ENCODE results near the gene NOL11.
"Not testable (repeated sequence)": the region's sequence is repeated elsewhere in the genome, so short reads cannot be mapped to it uniquely, and the experiment has no call there.

The NOL11 gene

DNA sequence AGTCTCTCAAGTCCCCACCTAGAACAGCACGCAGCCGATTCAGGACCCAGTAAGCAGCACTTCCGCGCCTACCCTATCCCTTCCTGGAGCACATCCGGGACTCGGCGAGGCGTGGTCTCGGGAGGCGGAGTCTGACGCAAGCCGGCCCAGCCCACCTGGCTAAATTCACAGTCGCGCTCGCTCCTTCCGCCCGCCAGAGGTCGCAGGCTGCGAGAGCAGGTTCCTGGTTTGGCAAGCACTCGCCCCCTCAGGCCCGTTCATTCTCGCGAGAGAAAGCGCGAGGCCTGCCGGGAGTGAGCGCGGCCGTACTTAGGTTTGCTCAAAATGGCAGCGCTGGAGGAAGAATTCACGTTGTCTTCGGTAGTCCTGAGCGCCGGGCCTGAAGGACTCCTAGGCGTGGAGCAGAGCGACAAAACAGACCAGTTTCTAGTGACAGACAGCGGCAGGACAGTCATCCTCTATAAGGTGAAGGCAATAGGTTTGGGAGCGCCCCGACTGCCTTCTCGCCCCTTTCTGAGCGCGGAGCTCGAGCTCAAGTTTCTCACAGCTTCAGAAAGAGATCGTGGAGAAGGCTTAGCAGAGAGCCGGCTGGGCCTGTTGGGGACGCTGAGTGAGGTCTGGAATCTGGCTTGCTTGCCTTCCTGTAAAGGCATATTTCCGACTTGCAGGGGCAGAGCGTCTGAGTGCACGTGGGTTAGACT, at the start of gene NOL11:
Gene NOL11, plus strand, starts transcription at position 313 of the 701 bp plus-strand sequence. Its CDS starts 12 bp downstream, at position 325.
- DNase-seq = peak; percentile 99

DNA sequence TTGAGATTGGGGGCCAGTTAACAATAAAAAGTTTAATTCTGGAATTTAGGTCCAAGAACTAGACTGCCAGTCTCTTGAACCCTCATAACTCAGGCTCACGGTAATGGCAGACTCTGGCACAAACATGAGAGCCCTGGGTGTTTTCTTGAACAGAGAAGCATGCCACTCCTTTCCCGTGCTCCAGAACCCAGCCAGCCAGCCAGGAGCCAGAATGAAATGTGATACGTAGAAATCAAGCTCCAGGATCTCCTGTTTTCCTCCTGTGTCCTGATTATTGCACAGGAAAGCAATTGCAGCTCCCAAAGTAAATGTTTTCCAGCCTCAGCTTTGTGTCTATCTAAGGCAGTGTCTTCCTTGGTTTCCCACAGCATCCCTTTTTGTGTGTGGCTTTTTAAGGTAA, 46.2 kb upstream of the NOL11 start:
- no peak for DNase-seq

DNA sequence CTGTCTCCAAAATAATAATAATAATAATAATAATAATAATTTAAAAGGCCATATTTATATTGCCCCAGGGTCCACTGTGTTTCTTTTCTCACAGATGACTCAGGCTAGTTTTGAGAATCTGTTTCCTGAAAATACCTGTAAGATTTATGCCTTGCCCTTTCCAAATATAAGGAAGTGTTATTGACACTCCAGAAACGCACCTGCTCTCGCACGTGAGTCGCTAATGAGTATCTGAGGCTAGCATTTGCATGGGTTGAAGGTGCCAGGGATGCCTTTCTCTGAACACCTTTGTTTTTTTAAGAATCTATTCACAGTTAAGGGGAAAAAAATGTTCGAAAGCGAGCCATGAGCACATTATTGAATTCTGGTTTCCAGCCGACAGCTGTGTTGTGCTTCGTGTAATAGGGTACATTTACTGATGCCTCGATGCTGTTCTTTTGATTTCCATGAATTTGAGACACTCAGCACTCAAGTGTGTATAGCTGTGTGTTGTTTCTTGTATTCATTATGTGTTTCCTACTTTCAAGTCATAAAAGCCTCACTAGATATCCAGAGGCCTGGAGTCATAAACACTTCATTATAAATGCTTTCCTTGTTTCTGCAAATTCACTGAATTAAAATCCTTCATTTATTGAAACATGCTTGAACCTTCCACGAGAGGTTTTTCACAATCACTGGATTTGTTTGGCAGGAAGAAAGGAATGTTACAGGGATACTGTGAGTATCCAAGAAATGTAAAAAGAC, 45.0 kb upstream of the NOL11 start:
- DNase-seq = no peak

DNA sequence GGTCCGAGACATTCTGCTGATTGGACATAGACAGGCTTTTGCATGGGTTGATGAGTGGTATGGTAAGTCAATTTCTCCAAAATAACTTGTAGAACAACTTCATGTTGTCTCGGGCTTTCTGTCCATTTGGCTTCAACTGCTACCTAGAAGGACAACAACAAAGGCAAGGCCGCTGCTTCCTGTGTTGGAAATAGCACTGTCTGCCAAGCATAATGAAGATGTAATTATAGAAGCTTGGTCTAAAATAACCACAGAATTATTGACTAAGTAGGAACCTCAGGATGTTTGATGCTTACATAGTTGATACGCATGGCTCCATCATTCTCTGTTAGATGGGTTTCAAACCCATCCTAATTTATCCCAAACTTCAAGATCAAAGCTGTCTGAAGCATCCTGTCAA, 42.3 kb upstream of the NOL11 start:
- DNase-seq = no peak

DNA sequence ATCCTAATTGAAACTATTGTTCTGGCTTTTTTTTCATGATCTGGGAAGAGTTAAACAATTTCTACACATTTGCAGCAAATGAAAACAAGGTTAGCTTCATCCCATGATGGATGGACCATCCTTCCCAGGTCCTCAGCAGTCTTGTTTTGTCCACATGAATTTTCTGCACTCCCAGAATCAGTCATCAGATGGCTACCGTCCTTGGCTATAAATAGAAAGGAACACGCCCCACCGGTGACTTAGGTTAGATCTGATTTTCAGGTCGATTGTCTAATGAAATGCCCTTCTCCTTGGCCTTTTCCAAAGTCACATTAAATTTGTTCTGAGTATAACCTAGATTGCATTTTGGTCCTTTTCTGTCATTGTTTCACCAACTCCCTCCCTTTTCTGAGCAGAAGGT, 41.4 kb upstream of the NOL11 start:
- DNase-seq = no peak

DNA sequence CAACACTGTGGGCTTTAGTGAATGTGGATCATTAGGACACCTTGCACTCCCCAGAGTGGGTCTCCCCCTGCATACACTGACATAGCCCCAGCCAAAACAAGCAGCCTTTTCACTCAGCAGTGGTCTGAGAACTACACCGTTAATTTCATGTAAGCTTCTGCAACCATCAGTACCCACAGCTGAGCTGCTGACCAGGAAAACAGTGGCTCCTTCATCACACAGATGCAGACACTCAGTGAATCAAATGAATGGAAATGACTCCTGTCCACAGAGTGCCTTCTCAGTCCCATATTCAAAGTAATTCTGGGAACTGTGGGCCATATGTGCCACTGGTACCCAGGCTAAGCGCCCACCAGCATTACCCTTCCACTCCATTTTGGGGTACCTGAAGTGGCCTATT, 39.3 kb upstream of the NOL11 start:
- DNase-seq = no peak

DNA sequence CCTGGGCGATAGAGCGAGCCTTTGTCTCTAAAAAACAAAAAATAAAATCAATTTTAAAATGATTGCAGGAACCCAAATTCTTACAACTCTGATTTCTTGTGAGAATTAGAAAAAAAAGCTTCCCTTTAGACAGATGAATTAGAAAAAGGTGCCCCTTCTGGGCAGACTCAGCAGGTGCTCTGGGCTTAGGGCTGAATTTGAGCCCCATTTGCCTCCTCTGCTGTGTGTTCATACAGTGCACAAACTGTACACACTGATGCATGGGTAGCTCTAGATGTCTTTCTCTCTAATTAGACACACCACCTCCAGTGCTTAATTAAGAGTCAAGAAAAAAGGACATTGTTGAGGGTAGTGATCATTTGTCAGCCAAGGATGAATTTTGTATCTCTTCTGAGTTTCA, 38.5 kb upstream of the NOL11 start:
- no peak for DNase-seq

DNA sequence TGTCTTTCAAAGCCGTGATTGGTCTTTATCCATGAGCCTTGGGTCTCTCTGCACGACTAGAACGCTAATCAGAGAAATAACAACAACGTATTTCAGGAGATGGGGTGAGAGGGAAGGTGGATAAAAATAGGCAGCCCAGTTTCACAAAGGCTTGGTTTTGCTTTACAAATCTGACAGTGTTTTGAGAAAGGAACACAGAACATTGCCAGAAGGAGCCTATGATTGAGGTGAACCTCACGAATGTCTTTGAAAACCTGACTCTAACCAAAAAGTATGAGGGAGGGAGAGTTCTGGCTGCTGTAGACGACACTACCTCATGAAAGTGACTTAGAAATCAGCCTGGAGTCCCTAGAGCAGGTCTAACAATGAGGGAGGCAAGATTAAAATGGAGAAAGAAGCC, 38.0 kb upstream of the NOL11 start:
- no peak for DNase-seq

DNA sequence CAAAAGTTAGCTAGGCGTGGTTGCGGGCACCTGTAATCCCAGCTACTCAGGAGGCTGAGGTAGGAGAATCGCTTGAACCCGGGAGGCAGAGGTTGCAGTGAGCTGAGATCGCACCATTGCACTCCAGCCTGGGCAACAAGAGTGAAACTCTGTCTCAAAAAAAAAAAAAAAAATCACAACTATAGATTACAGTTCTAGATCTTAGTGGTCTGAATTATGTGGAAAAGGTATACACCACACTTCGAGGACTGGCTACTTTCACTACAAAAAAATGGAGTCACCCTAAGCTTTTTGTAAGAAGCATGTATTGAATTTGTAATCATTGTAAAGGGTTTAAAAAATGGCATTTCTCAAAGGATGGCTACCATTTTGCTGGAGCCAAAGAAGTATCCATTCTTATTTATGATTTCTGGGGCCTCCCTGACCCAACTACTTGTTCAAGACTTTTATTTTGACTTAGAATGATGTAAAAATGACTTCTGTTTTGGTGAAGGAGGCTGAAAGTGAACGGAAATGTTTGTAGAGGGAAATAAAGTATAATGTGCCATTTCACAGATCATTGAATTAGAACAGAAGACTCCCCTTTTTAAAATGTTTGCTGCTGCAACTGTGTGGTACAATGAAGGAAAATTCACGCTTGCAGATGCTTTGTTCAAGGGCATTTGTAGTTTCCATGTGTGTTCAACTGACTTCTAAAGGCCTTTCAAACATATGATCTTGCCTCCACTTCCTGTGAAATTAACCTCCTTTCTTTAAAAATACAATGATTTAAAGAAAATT, 37.1 kb upstream of the NOL11 start:
- DNase-seq = no peak

DNA sequence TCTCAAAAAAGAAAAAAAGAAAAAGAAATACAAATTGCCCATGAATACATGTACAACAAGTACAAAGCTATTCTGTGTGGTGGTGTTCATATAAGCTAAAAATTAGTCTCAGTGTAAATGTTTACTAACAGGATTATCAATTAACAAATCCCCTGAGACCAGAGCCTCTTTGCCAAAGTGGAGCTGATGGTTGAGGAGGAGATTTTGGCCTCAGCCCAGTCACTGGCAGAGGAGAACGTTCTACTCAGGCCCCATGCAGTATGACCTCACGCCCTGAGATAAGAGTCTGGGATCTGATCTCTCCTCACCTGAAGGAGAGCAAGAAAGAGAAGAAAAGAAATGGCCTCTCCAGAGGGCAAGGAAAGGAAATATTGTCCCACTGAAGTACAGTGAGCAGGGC, 35.5 kb upstream of the NOL11 start:
- no peak for DNase-seq

DNA sequence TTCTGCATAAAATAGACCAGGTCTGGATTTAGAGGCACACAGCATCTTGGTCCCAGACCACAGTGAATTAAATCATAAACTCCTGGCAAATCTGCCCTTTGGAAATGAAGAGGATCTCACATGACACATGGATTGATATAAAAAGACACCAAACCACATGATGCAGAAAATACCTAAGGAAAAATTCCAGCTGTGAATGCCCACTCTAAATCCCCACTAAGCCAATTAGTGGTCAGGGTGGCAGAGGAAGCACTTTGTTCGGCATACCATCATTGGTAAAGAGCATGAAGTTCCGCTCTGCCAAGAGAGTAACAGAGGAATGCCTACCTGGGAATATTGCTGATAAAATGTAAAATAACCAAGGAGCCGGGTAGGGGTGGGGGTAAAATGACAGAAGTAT, 32.4 kb upstream of the NOL11 start:
- DNase-seq = no peak

DNA sequence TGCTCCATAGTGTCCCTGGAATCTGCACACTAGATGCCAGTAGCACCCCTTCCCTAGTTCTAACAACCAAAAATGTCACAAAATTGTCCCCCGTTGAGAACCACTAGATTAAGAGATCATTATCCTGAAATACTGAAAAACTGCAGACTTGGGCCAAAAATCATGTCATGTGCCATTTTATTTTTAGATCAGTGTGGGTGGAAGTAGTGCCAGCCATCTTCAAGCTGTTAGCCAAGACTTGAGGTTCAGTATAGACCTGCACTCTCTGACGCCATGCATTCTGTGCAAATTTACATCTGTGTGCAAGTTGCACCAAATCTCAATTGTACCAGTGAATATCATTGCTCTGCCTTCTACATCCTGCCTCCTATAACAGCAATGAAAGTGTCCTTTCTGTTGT, 31.5 kb upstream of the NOL11 start:
- DNase-seq = no peak

DNA sequence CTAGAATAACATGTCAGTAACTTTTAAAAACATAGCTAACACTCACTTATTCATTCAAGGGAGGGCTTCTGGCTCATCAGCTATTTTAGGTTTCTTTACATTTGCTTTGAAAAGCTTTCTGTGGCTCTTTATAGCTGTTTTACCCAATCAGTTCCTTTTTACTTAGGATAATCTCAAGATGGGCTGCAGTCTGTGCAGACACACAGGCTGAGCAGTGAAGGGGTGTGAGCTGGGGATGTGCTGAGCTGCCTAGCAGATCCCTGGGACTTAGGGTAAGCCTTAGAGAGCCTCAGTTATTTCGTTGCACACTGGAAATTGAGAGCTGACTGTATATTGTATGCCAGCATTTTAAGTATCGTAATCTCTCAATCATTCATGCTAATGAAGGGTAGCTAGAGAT, 30.2 kb upstream of the NOL11 start:
- no peak for DNase-seq

DNA sequence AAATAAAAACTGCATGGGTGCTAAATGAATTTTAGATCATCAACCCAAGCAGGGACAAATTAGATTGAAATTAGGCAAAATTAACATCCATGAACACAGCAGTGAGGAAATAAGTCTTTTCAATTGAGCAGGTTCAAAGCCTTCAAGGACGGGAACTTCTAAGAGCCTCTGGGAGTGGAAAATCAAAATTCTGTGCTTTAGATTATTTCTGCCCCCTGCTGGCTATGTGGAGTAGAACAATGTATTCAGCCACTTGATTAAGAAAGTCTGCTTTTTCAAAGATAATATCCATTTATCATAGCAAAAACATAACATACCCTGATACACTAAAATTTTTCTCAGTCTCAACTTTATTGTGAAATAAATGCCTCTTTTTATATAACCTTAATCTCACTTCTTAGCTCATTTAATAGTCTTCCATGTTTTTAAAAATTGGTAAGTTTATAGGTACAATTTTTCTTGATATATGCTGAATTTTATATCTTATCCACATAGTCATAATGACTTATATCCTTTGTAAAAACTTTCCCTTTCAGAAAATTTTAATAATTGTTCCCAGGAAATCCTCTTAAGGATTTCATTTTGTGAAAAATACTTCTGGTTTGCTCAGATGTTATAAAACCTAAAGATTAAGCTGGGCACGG, 28.1 kb upstream of the NOL11 start:
- DNase-seq = peak; percentile 45 to 76

DNA sequence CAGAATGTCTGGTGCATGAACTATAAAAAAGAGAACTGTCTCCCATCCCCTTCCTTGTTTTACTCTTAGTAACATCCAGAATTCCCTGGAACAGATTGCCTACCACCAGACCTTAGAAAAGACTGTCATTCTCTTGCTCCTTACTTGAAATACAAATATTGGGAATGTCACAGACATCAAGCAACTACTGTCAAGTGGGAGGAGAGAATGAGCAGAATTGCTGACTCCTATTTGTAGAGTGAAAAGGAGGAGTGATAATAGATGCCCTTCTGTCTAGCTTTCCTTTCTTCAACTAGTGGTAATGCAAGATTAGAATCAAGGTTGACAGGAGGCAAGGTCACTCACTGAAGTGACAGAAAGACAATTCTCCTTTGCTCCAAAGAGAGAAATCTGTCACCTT, 23.9 kb upstream of the NOL11 start:
- no peak for DNase-seq

DNA sequence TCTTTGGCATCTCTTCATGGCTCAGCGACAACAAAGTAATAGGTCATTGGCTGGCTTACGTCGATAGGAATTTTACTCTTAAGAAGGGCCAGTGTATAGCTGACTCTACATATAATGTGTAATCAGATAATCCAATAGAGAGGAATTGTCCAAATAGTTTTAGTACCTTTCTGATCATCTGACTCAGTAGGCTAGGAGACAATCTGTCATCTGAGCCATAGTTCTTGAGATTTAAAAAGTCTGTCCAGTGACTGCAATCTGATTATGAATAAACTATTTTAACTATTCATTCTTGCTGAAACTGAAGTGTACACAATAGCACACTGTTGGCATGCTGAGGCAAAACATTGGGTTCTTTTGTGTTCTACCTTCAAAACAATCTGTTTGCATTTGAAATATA, 21.4 kb upstream of the NOL11 start:
- no peak for DNase-seq

DNA sequence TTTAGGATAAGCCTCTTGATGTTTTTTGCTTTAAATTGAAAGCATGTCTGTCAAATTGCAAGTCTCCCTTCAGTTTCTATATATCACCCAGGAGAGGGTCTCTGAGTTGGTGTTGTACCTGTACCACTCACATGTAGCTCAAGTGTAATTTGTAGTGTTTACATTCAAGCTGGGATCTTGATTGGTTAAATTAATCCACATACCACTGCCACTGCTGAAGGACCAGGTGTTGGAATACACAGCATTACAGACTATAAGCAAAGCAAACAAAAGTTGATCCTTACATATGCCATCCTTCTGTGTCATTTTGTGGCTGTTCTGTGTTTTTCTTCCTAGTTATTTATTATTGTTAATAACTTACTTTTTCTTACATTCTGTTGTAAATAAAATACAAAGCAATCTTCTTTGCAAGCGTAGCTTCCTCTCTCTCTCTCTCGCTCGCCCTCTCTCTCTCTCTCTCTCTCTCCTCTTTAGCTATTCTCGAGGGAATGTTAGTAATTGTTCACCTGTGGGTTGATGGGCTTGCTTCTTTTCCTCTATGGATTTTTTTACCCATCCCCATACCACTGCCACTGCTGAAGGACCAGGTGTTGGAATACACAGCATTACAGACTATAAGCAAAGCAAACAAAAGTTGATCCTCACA, 20.8 kb upstream of the NOL11 start:
- DNase-seq = no peak

DNA sequence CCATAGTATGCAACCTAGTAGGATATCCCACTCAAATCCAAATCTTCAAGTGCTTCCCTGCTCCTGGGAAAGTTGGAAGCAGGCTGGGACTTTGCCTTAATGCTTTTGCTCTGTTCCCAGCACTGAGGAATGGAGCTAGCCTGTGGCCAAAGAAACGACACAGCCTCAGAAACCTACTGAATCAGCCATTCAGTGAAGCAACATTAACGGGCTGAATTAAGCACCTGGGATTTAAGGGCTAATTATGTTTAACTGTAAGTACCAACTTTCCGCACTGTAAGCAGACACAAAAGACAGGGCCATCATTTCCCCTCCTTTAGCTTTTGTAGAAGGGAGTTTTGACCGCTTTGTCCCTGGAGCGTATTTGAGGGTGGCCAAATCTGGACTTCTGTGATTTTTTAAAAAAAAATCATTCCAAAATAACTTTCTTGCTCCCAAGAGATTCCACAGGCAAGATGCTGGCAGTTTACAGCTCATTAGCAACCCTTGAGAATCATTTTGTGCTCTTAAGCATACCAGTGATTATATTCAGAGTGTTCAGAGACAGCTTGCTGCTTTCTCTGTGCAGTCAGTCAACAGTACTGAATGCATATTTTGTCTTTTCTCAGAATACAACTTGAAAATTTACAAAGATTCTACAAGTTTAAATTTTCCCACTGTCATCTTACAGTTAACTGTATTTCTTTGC, 17.6 kb upstream of the NOL11 start:
- no peak for DNase-seq

DNA sequence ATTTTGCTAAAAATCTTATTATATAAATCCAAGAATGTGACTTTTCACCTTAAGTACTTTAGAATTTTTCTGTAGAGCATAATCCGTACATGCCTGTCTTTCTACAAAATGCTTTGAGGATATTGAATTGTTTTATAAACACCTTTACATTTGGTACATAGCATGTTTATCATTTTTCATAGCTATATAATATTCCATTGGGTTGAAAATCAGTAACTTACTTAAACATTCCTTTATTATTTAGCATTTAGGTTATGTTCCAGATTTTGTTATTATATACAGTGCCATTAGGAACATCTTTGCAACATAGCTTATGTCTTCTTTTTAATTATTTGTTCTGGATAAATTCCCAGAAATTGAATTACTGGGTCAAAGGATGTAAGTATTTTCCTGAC, 17.0 kb upstream of the NOL11 start:
- no peak for DNase-seq

DNA sequence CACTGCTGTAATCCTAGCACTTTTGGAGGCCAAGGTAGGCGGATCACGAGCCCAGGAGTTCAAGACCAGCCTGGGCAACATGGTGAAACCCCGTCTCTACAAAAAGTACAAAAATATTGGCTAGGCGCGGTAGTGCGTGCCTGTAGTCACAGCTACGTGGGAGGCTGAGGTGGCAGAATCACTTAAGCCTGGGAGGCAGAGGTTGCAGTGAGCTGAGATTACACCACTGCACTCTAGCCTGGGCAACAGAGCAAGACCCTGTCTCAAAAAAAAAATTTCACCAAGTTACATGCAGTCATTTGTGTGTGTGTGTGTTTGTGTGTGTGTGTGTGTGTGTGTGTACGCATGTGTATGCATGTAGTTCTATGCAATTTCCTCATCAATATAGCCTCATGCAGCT, 14.9 kb upstream of the NOL11 start:
- not testable (repeated sequence) for DNase-seq

DNA sequence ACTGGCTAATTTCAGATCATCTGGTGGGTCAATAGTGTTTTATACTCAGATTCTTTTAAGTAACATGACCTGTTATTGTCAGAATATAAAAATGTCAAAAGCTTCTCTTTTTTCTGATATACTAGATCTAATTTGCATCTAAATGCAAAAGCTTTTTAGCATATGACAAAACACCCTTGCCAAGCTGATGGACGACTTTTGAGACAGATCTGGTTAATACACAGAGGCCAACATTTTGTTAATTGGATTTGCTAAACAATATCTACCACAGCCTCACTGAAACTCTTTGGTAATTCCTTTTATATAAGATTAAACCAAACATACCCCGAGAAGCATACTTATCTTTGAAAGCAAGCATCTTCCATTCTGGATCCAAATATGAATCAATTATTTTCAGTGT, 10.3 kb upstream of the NOL11 start:
- DNase-seq = no peak

DNA sequence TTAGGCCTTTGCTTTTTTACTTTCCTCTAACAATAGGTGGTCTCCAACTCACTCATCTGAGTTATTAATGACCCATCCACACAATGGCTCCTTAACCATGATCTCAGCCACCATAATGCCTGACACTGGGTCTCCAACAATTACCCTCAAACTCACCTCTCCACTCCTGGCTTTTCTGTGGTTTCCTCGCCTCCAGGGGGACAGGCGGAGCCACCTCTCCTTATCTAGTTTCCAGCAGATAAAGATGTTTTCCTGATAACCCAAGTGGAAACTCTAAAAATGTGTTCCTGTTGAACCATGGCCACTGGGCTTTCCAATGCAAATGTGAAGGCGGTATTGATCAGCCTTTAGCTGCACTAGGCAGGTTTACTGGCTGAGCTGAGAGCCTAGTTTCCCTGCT, 9.4 kb upstream of the NOL11 start:
- no peak for DNase-seq

Measured in CD4-positive, alpha-beta T cell treated with Interleukin-4 for 1 hour (primary cell).